HG03558 (cell line): ENCODE data around the gene LRCH2.
"Not testable (repeated sequence)": the region's sequence is repeated elsewhere in the genome, so short reads cannot be mapped to it uniquely, and the experiment has no call there.

Experiments used
- ATAC-seq: cut with Tn5 transposase; IDR thresholded peaks from one replicate; pipeline ENCODE4 v1.9.1; 2021; ENCODE audit warnings: moderate number of reproducible peaks; ENCODE audit not compliant: unreplicated experiment; ENCODE audit errors: extremely low read depth

Gene LRCH2

GRCh38 chrX:115214151-115214550 lies 19.7 kb downstream of the LRCH2 start:
- ATAC-seq: no peak

GRCh38 chrX:115209547-115209946 lies 24.3 kb downstream of the LRCH2 start:
- not testable (repeated sequence) for ATAC-seq

- ATAC-seq: no peak
Observed at GRCh38 chrX:115204040-115204439, 29.9 kb downstream of the LRCH2 start.

GRCh38 chrX:115192244-115192700 lies 41.6 kb downstream of the LRCH2 start:
- no peak for ATAC-seq

- no peak for ATAC-seq
Observed at GRCh38 chrX:115191490-115192243, 42.2 kb downstream of the LRCH2 start.

- no peak for ATAC-seq
Observed at GRCh38 chrX:115190636-115191489, 43.0 kb downstream of the LRCH2 start.

- ATAC-seq: no peak
Observed at GRCh38 chrX:115189646-115190635, 44.0 kb downstream of the LRCH2 start.

- ATAC-seq: no peak
Observed at GRCh38 chrX:115189110-115189509, 44.8 kb downstream of the LRCH2 start, which contains the start of gene RBMXL3. Gene RBMXL3 (plus strand): TSS chrX:115189410. CDS start chrX:115189442, 32 bp downstream.

- ATAC-seq: no peak
Observed at GRCh38 chrX:115183980-115184379, 49.9 kb downstream of the LRCH2 start.

- ATAC-seq: no peak
Observed at GRCh38 chrX:115178473-115178872, 55.4 kb downstream of the LRCH2 start.

GRCh38 chrX:115177932-115178331 lies 56.0 kb downstream of the LRCH2 start:
- ATAC-seq: no peak

GRCh38 chrX:115174548-115174947 lies 59.3 kb downstream of the LRCH2 start:
- ATAC-seq: no peak

GRCh38 chrX:115173181-115173580 lies 60.7 kb downstream of the LRCH2 start:
- no peak for ATAC-seq

- ATAC-seq: no peak
Observed at GRCh38 chrX:115147220-115147619, 86.7 kb downstream of the LRCH2 start.

GRCh38 chrX:115142057-115142456 lies 91.8 kb downstream of the LRCH2 start:
- ATAC-seq: no peak

- no peak for ATAC-seq
Observed at GRCh38 chrX:115138040-115138439, 95.9 kb downstream of the LRCH2 start.

- ATAC-seq: no peak
Observed at GRCh38 chrX:115134382-115134781, 99.5 kb downstream of the LRCH2 start.

GRCh38 chrX:115112411-115112810 lies 121.5 kb downstream of the LRCH2 start:
- no peak for ATAC-seq

- ATAC-seq: no peak
Observed at GRCh38 chrX:115098897-115099296, 135.0 kb downstream of the LRCH2 start.

GRCh38 chrX:115093191-115093590 lies 140.7 kb downstream of the LRCH2 start:
- no peak for ATAC-seq
